Adipose tissue (tissue), 3 donors: ENCODE results near the gene ANGEL1. TPM values are rescaled to one million over a fixed set of nuclear protein-coding genes. Genes with fewer than 3 reads are reported as not detected.

Experiments used
- H3K27ac ChIP-seq: one replicate; pipeline ENCODE4 v1.5.1; 2013; ENCODE audit warnings: low read depth, low read length
- WGBS, 3 donors: extraction: QIAGEN DNeasy Blood & Tissue Kit; methylation state at CpG; one replicate each; pipeline ENCODE4 v1.1.7; 2013; 5-methylcytosine and 5-hydroxymethylcytosine counted together
- polyA plus RNA-seq, 3 donors: library from polyadenylated mRNA; stranded (reverse); fragments of 200-250 nt; gene quantifications; one replicate each; pipeline ENCODE4 v1.2.3, GENCODE V29; 2013
- donor health status: healthy with polysubstance abuse.
- donor health status: Bipolar disorder and iron deficiency.
- donor health status: healthy.

The ANGEL1 gene
- polyA plus RNA-seq, 3 donors, result 4.3 to 22.5 (median 6.9) TPM

DNA sequence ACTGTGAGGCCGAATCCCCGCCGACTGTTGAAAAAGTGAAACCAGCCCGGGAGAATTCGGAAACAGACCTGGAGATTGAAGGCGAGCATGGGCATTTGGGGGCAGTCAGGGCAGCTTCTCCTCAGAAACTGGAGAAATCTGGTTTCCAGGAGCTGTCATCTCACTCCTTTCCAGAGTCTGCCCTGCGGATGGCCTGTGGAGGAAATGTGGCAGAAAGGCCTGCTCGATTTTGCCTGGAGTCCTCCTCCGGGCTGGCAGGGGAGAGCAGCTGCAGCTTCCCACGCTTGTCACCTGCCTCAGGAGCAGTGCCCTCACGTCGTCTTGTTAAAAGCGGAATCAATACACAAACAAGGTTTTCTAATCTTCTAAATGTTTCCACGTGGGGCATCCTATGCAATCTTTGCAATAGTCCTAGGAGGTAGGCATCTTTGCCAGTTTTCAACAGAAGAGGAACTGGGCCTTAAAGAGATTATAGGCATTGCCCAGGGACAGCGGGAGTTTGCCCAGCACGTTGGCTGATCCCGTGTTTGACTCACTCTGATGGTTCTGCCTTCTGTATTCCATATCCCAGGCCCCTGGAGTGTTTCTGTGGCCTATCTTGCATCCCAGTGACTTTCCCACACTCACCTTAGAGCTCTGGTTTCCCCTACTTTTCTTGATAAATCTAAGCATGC is 15.8 kb upstream of the ANGEL1 start:
- H3K27ac ChIP-seq, result no peak overlapping the region
- 25 to 77% (median 70%) methylated on average over 17 of the region's 17 CpGs for WGBS, 3 donors

DNA sequence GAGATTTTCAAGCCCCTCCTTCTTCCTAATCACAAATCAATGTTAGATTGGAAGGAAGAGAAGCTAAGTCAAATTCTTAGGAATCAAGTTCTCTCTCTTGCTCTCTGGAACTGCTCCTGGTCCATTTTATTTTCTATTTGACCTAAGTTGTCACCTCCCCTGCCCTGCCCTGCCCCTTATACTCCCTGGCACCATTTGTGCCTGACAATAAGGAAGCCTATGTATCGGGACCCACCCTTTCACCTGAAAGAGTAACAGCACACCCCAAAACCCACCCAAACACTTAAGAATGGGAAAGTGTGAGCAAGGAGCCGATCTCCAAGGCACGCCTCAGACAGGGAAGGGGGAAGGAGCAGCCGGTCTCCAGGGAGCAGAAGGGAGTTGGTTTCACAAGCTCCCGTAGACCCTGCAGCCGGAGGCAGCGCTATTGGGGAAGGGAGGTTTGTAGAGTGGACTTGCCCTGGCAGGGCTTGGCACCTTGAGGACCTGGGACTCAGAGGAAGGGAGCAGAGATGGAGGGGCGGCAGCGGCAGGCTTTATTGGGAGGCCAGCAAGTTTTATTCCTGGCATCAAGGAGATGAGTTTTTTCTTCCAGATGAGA is 15.1 kb upstream of the ANGEL1 start:
- H3K27ac ChIP-seq, result no peak overlapping the region
- 23 to 65% (median 57%) methylated on average over 9 of the region's 9 CpGs for WGBS, 3 donors

DNA sequence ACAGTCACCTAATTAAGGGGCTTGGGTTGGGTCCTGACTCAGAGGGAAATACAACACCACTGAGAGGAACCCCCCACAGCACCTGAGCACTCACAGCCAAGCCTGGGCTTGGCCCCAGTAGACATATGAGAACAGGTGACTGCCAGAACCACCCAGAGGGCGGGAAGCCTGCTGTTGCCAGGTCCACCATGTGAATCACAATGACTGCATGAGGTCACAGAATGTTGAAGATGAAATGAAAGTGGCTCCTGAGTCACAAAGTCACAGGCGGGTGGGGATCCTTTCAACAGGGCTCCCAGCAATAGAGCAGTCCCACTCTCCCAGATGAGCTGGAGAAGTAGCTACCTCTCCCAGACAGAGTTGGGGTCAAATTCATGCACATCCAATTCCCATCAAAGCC is 13.4 kb upstream of the ANGEL1 start, which contains the start of gene LRRC74A:
TSS of gene LRRC74A (plus strand) at position 287 of the 400 bp plus-strand sequence. CDS start 290 bp downstream, outside the sequence.
- 90 to 96% (median 96%) methylated on average over 2 of the region's 2 CpGs for WGBS, 3 donors
- no peak within 1 kb of the TSS for H3K27ac ChIP-seq

DNA sequence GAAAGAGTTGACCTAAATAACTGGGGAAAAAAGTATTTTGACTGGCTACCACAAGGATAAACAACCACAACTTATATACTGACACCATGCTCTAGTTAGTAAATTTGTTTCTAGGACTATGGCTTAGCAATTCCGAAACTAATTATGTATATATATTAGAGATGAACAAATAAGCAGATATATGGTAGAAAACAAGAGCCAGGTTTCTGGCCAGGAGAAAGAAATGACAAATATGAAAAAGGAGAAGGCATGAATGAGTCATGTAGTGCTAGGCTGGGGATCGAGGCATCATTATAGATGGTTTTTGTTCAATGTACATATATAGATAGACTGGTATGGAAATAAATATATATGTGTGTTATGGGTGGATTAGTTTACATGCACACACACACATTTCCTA is 8.0 kb upstream of the ANGEL1 start:
- no peak overlapping the region for H3K27ac ChIP-seq
- 92 to 97% (median 94%) methylated on average over 2 of the region's 2 CpGs for WGBS, 3 donors

DNA sequence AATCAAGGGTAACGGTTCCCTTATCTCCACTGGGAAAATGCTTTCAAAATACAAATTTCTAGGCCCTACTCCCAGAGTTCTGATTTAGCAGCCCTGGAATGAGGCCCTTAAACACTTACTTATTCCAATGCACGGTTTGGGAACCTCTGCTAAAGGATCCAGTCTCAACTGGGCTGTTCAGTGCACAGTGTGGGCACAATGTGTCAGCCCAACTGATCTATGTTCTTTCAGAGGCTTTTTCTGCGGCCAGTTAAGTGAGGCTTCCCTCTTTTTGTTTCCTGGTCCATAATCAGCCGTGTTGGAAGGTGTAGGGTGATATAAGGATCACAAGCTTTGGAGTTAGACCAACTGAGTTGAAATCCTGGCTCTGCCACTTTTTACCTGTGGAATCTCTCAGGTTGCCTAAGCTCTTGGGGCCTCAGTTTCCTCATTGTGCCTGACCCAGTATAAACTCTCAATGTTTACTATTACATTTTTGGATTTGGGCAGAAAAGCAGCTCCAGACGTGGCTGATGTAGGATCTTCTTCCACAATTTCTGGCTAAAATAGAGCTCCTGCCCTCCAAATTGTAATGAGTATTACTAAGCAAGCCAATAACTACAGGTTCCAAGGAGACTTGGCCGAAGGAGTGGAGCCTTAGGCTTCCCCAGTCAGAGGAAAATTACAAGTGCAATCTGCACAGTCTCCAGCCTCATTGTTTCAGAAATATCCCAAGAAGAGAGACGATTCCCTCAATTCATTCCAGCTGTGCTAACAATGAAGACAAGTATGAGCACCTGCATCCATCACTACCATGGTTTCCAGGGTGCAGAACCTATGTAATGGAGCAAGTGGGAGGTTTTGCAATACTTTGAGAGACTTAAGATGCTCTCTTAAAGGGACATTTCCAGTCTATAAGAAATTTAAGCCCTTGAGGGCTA is 2.3 kb upstream of the ANGEL1 start:
- H3K27ac ChIP-seq, result no peak overlapping the region
- WGBS, 3 donors, result 55 to 69% (median 67%) methylated on average over 7 of the region's 7 CpGs

DNA sequence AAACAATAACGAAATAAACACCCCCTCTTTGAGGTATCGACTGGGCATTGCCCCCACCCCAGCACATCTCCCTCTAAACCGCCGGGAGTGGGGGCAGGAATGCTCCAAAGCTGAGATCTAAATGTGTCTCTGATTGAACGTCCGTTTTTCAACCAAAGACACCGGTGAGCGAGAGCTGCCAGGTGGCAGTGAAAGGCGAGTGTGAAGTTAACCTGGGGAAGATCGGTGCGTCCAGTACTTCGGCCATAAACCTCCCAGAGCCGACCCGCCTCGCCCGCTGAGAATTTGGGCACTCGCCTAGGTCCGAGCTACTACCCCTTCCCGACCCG is 625 bp downstream of the ANGEL1 start:
- H3K27ac ChIP-seq, result no peak overlapping the region
- WGBS, 3 donors, result 0% methylated on average over 20 of the region's 20 CpGs

DNA sequence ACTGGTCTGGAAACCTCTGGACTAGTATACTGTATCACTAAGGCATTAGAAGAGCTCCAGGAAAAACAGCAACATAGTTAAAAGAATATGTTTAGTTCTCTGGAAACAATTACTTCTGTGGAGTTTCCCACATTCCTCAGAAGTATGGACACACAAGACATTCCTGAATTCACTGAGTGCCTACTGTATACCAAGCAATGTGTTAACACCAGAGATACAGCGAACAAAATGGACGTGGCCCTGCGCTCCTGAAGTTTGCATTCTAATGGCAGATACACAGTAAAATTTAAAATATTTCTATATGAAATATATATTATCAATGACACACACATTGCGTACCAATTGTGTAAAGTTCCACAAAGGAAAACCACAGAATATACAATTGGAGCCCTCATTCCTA is 1.1 kb downstream of the ANGEL1 start:
- 21 to 59% (median 49%) methylated on average over 4 of the region's 4 CpGs for WGBS, 3 donors
- no peak overlapping the region for H3K27ac ChIP-seq

DNA sequence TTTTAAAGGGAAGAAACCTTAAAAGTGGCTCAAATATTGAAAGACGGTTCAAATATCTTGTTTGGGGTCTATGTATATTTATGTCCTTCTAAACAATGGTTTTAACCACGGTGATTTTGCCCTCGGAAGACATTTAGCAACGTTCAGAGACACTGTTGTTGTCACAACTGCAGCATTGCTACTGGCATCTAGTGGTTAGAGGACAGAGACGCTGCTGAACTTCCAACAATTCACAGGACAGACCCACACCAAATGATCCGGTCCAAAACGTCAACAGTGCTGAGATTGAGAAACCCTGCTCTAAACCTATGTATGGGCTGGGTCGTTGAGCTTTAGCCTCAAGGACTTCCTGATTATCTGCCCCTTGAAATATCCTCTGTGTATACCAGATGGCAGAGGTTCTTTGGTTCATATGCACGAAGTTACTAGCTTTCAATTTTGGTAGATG is 1.7 kb downstream of the ANGEL1 start:
- no peak overlapping the region for H3K27ac ChIP-seq
- 1 to 10% (median 5%) methylated on average over 9 of the region's 9 CpGs for WGBS, 3 donors

DNA sequence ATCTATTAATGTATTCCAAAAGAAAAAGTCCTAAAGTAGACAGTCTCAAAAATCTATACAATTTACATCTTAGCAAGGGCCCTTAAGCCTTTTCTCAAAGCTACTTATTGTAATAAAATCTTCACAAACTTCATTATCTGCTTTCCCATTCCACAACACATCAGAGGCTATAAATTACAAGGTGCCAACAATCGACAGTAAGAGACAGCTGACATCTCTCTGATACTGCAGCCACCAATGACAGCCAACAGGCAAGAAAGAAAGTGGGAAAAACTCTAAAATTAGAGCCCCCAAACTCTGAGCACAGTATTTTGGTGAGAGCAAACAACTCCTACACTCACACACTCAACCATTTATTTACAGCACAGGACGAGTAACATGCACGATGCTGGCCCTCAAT is 2.2 kb downstream of the ANGEL1 start:
- H3K27ac ChIP-seq, result no peak overlapping the region
- 8 to 44% (median 32%) methylated on average over 3 of the region's 3 CpGs for WGBS, 3 donors

DNA sequence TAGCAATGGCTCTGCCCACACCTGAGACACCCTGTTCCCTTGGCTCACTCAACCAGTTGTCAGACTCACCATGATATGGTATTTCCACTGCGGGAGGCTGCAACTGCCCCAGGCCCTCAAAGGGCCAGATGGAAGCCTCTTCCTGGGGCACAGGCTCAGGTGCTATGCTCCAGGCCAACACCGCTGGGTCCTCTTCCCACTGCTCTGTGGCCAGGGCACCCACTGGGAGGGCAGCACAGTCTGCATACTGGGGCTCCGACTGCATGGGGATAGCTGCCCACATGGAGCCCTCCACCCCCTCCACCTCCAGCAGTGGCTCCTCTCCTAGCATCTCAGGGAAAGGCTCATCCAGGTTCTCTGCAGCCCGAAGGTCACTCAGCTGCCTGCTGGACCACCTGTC is 3.7 kb downstream of the ANGEL1 start:
- no peak overlapping the region for H3K27ac ChIP-seq
- WGBS, 3 donors, result 94 to 98% (median 95%) methylated on average over 4 of the region's 4 CpGs

DNA sequence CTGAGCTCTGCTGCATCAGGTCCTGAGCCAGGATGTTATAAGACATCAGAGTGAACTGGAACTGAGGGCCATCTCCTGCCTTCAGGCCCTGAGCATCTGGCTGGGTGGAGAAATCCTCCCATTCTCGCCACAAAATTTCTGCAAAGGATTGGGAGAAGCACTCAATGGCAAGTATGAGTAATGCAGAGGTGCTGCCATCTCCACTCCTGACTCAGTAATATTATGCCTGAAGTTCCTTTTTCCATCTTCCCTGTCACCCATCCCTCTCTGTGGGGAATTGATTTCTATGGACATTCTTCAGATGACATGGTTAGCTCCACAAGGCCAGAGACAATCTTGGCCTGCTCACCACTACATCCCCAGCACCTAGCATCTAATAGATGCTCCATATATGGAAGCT is 4.7 kb downstream of the ANGEL1 start:
- H3K27ac ChIP-seq, result no peak overlapping the region
- WGBS, 3 donors, result 78 to 94% (median 89%) methylated on average over 1 of the region's 1 CpG

DNA sequence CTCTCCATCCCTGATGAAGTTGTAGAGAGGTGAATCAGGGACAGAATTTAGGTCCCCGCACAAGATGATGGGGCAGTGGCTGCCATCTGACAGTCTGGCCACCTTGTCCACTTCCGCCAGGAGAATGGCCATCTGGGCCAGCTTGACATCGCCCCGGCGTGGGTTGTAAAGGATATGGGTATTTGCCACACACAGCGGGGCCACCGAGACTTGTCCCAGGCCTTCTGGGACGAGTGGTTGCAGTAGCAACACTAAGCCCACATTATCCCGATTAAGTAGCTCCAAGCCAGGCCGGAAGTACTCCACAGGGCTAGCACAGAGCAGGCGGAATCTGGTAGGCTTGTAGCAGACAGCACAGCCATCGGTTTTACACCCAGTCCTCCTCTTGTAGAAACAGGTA is 6.2 kb downstream of the ANGEL1 start:
- 94 to 95% (median 94%) methylated on average over 12 of the region's 12 CpGs for WGBS, 3 donors
- H3K27ac ChIP-seq, result no peak overlapping the region

DNA sequence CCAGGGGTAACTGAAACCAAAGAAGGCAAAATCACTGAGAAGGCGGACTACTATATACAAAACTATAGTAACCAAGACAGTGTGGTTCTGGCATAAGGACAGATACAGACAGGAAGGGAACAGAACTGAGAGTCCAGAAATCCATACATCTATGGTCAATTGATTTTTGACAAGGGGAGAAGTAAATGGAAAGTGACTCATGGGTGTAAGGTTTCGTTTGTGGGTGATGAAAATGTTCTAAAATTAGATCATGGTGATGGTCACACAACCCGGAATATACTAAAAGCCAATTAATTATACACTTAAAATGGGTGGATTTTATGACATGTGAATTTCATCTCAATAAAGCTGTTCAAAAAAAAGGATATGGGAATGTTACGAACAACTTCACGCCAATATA is 18.7 kb downstream of the ANGEL1 start:
- WGBS, 3 donors, result 77 to 91% (median 89%) methylated on average over 5 of the region's 5 CpGs
- H3K27ac ChIP-seq, result no peak overlapping the region

DNA sequence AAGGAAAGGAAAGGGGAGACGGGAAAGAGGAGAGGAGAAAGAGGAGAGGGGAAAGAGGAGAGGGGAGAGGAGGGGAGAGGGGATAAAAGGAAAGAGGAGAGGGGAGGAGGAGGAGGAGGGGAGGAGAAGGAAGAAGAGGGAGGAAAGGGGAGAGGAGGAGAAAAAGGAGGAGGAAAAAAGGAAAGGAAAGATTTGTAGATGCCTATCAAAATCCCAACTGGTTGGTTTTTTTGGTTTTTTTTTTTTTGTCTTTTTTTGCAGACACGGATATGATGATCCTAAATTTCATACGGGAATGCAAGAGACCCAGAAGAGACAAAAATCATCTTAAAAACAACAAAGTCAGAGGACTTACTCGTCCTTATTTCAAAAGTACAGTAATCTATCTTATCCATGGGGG is 19.4 kb downstream of the ANGEL1 start:
- 88 to 95% (median 91%) methylated on average over 3 to 4 of the region's 4 CpGs for WGBS, 3 donors

DNA sequence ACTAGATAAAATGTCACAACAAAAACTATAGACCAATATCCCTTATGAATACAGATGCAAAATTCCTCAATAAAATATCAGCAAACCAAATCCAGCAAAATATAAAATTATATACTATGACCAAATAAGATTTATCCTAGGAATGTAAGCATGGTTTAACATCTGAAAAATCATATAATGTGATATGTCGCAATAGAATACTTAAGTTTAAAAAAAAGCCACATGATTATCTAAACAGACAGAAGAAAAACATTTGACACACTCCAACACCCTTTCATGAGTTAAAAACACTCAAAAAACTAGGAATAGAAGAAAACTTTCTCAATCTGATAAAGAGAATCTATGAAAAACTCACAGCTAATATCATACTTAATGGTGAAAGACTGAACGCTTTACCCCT is 20.3 kb downstream of the ANGEL1 start:
- no peak overlapping the region for H3K27ac ChIP-seq

More for the DNA sequence above, 19.4 kb downstream of the ANGEL1 start:
- no peak overlapping the region for H3K27ac ChIP-seq

DNA sequence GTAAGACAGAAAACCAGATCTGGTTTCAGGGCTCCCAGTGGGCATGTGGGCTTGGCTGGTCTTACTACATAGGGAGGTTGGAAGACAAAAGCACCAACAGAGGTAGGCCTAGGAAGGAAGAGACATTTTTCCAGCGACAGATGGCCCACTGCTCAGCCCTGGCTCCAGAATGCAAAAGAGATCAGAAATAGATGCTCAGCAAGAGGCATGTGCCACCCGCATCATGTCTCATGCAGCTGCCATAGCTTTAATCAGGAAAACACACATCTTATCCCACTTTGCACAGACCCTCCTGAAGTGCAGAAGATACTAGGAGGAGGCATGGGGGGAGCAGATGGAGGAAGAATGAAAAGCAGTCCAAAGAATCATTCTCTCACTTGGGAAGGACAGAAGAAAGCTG is 26.1 kb downstream of the ANGEL1 start:
- 97 to 100% (median 97%) methylated on average over 2 of the region's 2 CpGs for WGBS, 3 donors

More for the DNA sequence above, 20.3 kb downstream of the ANGEL1 start:
- WGBS, 3 donors, result 97 to 98% (median 98%) methylated on average over 2 of the region's 2 CpGs

DNA sequence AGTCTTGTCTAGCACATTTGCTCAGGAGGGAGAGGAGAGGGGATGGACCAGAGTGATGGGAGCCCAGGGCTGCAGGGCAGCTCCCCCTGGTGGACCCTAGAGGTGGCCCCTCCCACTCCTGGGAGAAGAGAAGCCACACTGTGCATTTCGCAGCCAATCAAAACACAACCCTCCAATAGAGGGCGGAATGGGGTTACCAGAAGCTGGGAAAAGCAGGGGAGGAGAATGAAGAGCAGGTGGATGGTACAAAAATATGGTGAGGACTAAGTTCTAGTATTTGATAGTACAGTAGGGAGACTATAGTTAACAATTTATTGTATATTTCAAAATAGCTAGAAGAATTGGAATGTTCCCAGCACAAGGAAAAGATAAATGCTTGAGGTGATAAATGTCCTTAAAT is 27.8 kb downstream of the ANGEL1 start:
- H3K27ac ChIP-seq, result no peak overlapping the region
- 14 to 39% (median 19%) methylated on average over 2 of the region's 2 CpGs for WGBS, 3 donors

More for the DNA sequence above, 26.1 kb downstream of the ANGEL1 start:
- H3K27ac ChIP-seq, result no peak overlapping the region

DNA sequence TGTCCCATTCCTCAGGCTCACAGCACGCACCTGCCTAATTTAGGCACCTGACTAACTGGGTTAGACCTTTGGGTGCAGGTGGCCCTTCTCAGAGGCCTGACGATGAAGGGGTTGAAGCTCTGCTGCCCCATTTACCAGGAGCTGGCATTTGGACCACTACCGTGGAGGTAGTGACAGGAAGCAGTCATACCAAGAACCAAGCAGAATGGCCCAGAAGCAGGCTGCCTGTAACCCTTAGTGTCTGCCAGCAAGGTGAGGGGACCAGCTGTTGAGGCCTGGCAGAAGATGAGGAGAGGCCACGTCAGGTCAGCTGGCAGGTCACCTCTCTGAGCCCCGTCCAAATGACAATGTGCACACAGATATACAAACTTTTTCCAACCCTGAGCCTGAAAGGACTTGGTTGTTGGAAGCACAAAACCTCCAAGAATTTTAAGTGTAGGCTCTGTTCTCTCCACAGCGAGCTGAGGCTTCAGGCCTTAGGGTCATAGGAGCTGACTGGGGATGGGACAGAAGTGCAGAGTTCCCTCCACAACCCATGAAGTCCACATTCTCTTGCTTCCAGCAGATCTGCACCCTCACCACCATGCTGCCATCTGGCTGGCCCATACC is 28.3 kb downstream of the ANGEL1 start:
- 78 to 83% (median 80%) methylated on average over 6 of the region's 6 CpGs for WGBS, 3 donors
- H3K27ac ChIP-seq, result no peak overlapping the region
